OCI-LY3 (cell line): ENCODE data around the gene FREM1.

Experiments used
- CTCF ChIP-seq: fragments of 200-600, 300-600 bp; sonication (generic); IDR thresholded peaks from 2 replicates; pipeline ENCODE4 v1.5.1; 2014; ENCODE audit warnings: antibody characterized with exemption, low read length, low read depth
- EZH2phosphoT487 ChIP-seq: fragments of 200-600 bp; shearing (Covaris generic); IDR thresholded peaks from 2 replicates; pipeline ENCODE4 v1.6.1; 2018; ENCODE audit warnings: antibody characterized with exemption, mixed run types, low read depth

DNA sequence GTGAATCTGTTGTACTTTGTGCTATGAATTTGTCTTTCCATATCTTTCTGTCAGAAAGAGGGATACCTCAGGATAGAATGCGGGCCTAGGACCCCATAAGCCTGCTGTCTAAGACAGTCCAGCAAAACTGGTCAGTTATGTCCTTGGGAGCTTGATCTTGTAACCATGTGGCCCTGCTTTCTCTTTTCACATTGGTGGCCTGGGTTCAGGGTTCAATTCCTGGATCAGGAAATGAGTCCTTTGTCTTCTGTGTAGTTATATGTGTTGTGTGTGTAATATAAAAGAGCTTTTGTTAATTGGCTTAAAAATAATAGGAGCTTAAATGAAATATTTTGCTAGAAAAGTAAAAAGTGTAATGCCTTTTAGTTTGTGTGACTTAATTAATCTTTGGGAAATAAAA, 16.9 kb downstream of the FREM1 start:
- no peak for TF ChIP-seq CTCF
- no peak for TF ChIP-seq EZH2phosphoT487
